ENCODE results near the gene RAB28.
"Not testable (repeated sequence)": the region's sequence is repeated elsewhere in the genome, so short reads cannot be mapped to it uniquely, and the experiment has no call there.

RAB28 gene

GRCh38 chr4:13445841-13446790 lies 38.0 kb downstream of the RAB28 start:
- no peak for DNase-seq

GRCh38 chr4:13441506-13441905 lies 42.6 kb downstream of the RAB28 start:
- no peak for DNase-seq

GRCh38 chr4:13436962-13437361 lies 47.2 kb downstream of the RAB28 start:
- DNase-seq = no peak

- DNase-seq = no peak
These were observed 51.7 kb downstream of the RAB28 start for GRCh38 chr4:13432453-13432852.

GRCh38 chr4:13430834-13431568 lies 53.1 kb downstream of the RAB28 start:
- DNase-seq = no peak

GRCh38 chr4:13427599-13428325 lies 56.4 kb downstream of the RAB28 start:
- no peak for DNase-seq

- DNase-seq = no peak
These were observed 68.9 kb downstream of the RAB28 start for GRCh38 chr4:13415068-13415785.

GRCh38 chr4:13413729-13414437 lies 70.3 kb downstream of the RAB28 start:
- DNase-seq = no peak

GRCh38 chr4:13411942-13412341 lies 72.2 kb downstream of the RAB28 start:
- no peak for DNase-seq

GRCh38 chr4:13409324-13409723 lies 74.8 kb downstream of the RAB28 start:
- DNase-seq = no peak

GRCh38 chr4:13406156-13406555 lies 78.0 kb downstream of the RAB28 start:
- DNase-seq = not testable (repeated sequence)

GRCh38 chr4:13403833-13404232 lies 80.3 kb downstream of the RAB28 start:
- DNase-seq = no peak

- no peak for DNase-seq
These were observed 80.8 kb downstream of the RAB28 start for GRCh38 chr4:13403326-13403725.

- no peak for DNase-seq
These were observed 84.9 kb downstream of the RAB28 start for GRCh38 chr4:13399257-13399656.

GRCh38 chr4:13396161-13396560 lies 88.0 kb downstream of the RAB28 start:
- no peak for DNase-seq

GRCh38 chr4:13389901-13390300 lies 94.2 kb downstream of the RAB28 start:
- DNase-seq = not testable (repeated sequence)

- DNase-seq = no peak
These were observed 97.6 kb downstream of the RAB28 start for GRCh38 chr4:13386405-13387107.

GRCh38 chr4:13384055-13384454 lies 100.1 kb downstream of the RAB28 start:
- DNase-seq = no peak

- no peak for DNase-seq
These were observed 105.0 kb downstream of the RAB28 start for GRCh38 chr4:13378973-13379759.

GRCh38 chr4:13371048-13371447 lies 113.1 kb downstream of the RAB28 start:
- DNase-seq = no peak
